Mesodermal cell (in vitro differentiated cells): ENCODE data around the gene MFSD11.
A peak's percentile ranks its signal among the peaks of the same experiment; 100 is the strongest.
"Not testable (repeated sequence)": the region's sequence is repeated elsewhere in the genome, so short reads cannot be mapped to it uniquely, and the experiment has no call there.

Experiments
- H3K27ac ChIP-seq: 2 replicates; pipeline ENCODE4 v1.7.0; 2013; ENCODE audit warnings: mild to moderate bottlenecking, low read depth, low read length, moderate library complexity; ENCODE audit not compliant: severe bottlenecking
- H3K36me3 ChIP-seq: 2 replicates; pipeline ENCODE4 v1.7.1; 2013; ENCODE audit warnings: mild to moderate bottlenecking, low read length, moderate library complexity; ENCODE audit not compliant: control insufficient read depth, insufficient read depth
- H3K4me1 ChIP-seq: one replicate; pipeline ENCODE4 v1.7.1; 2013; ENCODE audit warnings: mild to moderate bottlenecking, low read length; ENCODE audit not compliant: insufficient read depth, control insufficient read depth, poor library complexity, severe bottlenecking
- H3K4me3 ChIP-seq: 2 replicates; pipeline ENCODE4 v1.7.0; 2013; ENCODE audit warnings: low read length, control low read depth, mild to moderate bottlenecking; ENCODE audit not compliant: insufficient read depth, poor library complexity, severe bottlenecking; ENCODE audit errors: extremely low read depth
- H3K9me3 ChIP-seq: 2 replicates; pipeline ENCODE4 v1.7.1; 2013; ENCODE audit warnings: mild to moderate bottlenecking, low read length, moderate library complexity; ENCODE audit not compliant: control insufficient read depth
- WGBS, 2 experiments: methylation state at CpG; one replicate each; pipeline ENCODE4 v1.1.5; 2013; ENCODE audit warnings: missing lambda C conversion rate in 2 of 2; ENCODE audit not compliant: insufficient coverage in 2 of 2; 5-methylcytosine and 5-hydroxymethylcytosine counted together

Gene MFSD11

DNA sequence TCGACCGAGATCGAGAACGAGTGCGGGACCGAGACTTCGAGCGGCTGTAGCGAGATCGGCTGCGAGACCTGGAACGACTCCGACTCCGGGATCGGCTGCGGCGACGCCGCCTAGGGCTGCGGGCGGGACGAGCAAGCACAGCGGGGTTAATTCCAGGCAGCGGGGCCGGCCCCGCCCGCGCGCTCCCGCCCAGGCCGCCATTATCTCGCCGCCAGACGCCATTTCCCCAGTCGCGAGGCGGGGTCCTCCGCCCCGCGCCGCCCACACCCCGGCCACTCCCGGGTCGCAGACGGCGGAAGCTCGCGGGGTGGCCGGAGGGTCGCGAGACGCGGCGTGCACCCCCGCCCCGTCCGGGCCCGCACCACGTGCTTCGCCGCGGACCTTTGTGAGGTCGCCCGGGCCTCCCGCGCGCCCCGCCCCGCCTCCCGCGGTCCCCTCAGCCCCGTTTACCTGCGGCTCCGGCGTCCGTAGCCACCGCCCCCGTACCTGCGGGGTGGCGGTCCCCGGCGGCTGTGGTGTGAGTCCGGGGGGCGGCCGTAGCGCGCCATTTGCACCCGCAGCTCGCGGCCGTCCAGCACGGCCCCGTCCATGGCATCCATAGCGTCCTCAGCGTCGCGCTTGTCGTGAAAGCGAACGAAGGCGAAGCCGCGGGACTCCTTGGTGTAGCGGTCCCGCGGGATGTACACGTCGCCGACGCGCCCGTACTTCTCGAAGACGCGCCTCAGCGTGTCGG lies 1.4 kb upstream of the MFSD11 start:
- WGBS, 2 experiments: 0% methylated on average over 63 to 117 of the region's 117 CpGs
- Histone ChIP-seq H3K36me3 (peaks cover 50% of the 10 kb centered on the region), H3K27ac (peak overlapping the region; percentile 99), H3K9me3 (no peaks in the 10 kb centered on the region), H3K4me3 (peak overlapping the region; percentile 89), H3K4me1 (peaks cover 7% of the 10 kb centered on the region)

GRCh38 chr17:76737082-76737675 lies 740 bp upstream of the MFSD11 start, which contains the start of gene SRSF2:
TSS of gene SRSF2 (minus strand) at chr17:76737331. CDS start at chr17:76737160, 171 bp downstream.
- peak within 1 kb of the TSS; percentile 89 for H3K4me3 ChIP-seq
- 0% methylated on average over 43 to 47 of the region's 60 CpGs for WGBS, 2 experiments
- H3K9me3 ChIP-seq: no peaks in the 10 kb centered on the region
- peaks cover 48% of the 10 kb centered on the region for H3K36me3 ChIP-seq
- peak within 1 kb of the TSS; percentile 99 for H3K27ac ChIP-seq
- peaks cover 7% of the 10 kb centered on the region for H3K4me1 ChIP-seq

GRCh38 chr17:76738468-76738850 lies 540 bp downstream of the MFSD11 start:
- Histone ChIP-seq H3K36me3 (peaks cover 46% of the 10 kb centered on the region), H3K9me3 (no peaks in the 10 kb centered on the region), H3K27ac (peak overlapping the region; percentile 99), H3K4me3 (peak overlapping the region; percentile 89), H3K4me1 (peaks cover 3% of the 10 kb centered on the region)
- no CpG with 5 or more reads among the region's 7 CpGs for WGBS, 2 experiments

DNA sequence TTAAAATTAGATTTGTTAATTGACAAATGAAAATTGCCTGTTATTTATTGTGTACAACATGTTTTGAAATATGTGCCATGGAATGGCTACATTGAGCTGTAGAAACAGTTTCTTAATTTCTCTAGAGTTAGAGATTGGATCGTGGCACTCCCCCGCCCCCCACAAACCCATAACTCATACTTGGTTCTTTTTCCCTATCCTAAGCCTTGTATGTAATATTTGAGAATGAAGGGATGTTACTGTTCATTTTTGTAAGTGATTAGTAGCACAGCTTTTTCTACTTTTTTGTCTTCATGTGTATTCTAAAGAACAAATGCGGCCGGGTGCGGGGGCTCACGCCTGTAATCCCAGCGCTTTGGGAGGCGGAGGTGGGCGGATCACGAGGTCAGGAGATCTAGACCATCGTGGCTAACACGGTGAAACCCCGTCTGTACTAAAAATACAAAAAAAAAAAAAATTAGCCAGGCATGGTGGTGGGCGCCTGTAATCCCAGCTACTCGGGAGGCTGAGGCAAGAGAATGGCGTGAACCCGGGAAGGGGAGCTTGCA lies 1.7 kb downstream of the MFSD11 start:
- not testable (repeated sequence) for H3K9me3 ChIP-seq, H3K27ac ChIP-seq, H3K4me3 ChIP-seq, H3K4me1 ChIP-seq
- H3K36me3 ChIP-seq: peaks cover 45% of the 10 kb centered on the region
- 93 to 98% methylated on average over 13 to 15 of the region's 17 CpGs for WGBS, 2 experiments

DNA sequence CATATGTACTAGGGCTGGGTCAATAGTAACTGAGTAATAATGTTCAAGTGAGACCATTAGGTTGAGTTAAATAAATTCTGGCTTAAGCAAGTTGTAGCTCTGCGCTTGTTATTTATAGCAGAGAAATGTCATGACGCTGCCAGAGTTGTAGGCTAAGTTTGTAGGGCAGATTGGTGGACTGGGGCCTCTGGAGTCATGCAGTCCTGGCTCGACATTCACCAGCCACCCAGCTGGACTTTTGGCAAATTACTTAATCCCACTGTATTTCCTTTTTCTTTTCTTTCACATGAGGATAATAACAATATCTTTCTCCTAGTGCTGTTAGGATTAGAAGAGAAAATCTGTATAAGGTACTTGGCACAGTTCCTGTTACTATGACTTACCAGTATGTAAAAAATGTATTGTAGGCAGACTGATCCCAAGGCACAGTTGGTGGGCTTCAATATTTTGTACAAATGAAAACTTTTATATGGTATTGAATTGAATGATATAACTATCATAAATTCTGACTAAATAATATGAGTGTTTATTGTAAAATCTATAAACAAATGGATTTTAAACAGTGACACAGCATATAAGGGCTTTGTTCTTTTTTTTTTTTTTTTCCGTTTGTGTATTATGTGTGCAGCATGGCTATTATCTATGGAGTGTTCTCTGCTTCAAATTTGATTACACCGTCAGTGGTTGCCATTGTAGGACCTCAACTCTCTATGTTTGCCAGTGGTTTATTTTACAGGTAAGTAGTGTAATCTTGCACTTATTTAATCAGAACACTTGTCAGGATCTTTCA lies 2.6 kb downstream of the MFSD11 start:
- Histone ChIP-seq H3K36me3 (peaks cover 45% of the 10 kb centered on the region), H3K9me3 (peaks cover 5% of the 10 kb centered on the region), H3K4me3 (no peak overlapping the region), H3K4me1 (no peaks in the 10 kb centered on the region), H3K27ac (no peak overlapping the region)
- WGBS, 2 experiments: 90 to 100% methylated on average over 1 of the region's 5 CpGs

- Histone ChIP-seq H3K4me1 (peaks cover 6% of the 10 kb centered on the region), H3K27ac (no peak overlapping the region), H3K4me3 (no peak overlapping the region), H3K9me3 (peaks cover 12% of the 10 kb centered on the region), H3K36me3 (peaks cover 58% of the 10 kb centered on the region)
Observed at GRCh38 chr17:76742958-76743357, 5.0 kb downstream of the MFSD11 start.

DNA sequence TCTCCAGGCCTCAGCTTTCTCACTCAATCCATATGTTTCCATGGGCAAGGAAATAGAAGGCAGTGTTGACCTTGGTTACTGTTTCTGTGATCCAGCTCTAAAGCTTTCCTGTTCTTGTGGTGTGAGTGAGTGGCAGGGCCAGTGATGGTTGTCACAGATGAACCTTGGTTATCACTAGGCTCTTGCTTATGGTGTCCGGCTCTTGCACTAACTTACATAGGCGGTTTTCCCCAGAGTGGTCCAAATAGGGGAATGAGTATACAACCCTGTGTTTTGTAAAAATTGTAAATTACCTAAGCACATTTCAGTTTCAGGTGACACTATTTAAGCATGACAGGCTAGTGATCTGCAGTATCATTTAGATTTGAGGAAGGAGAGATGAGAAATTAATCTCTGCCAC lies 6.8 kb downstream of the MFSD11 start:
- H3K36me3 ChIP-seq: peaks cover 66% of the 10 kb centered on the region

GRCh38 chr17:76745785-76746184 lies 7.9 kb downstream of the MFSD11 start:
- H3K4me3 ChIP-seq, H3K27ac ChIP-seq, H3K4me1 ChIP-seq: not testable (repeated sequence)
- Histone ChIP-seq H3K9me3 (peaks cover 12% of the 10 kb centered on the region), H3K36me3 (peaks cover 71% of the 10 kb centered on the region)
- 87 to 100% methylated on average over 1 to 3 of the region's 6 CpGs for WGBS, 2 experiments

More for the DNA sequence above, 6.8 kb downstream of the MFSD11 start:
- peaks cover 6% of the 10 kb centered on the region for H3K4me1 ChIP-seq
- peaks cover 12% of the 10 kb centered on the region for H3K9me3 ChIP-seq
- no CpG with 5 or more reads among the region's 2 CpGs for WGBS, 2 experiments
- H3K27ac ChIP-seq: no peak overlapping the region
- H3K4me3 ChIP-seq: no peak overlapping the region

DNA sequence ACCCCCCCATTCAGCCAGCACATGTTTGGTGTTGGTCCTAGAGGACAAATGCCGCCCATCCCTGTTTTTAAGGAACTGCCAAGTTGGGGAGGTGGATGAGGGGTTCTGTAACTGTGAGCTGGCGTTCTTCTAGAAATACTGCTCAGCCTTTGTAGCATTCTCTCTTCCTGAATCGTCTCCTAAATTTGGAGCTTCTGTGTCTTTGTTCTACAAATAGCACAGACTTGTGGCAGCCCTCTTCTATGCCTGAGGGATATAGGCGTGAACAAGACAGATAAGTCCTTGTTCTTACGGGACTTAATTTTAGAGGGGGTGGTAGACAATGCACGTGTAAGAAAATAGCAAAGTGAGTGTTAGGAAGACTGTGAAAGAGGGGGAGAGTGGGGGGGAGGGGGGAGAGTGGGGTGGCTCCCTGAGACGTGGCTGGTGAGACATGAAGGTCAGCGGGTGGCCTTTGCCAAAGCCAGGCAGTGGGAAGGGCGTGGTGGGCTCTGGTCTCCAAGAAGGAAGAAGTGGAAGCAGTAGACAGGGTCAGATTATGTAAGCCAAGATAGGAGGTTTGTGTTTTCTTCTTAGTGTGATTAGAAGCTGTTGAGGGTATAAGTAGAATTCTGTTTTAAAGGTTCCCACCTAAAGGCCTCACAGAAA lies 9.9 kb downstream of the MFSD11 start:
- Histone ChIP-seq H3K4me1 (peaks cover 6% of the 10 kb centered on the region), H3K4me3 (no peak overlapping the region), H3K9me3 (peaks cover 12% of the 10 kb centered on the region), H3K36me3 (peaks cover 70% of the 10 kb centered on the region), H3K27ac (peak overlapping the region; percentile 62)
- 87 to 89% methylated on average over 6 to 8 of the region's 9 CpGs for WGBS, 2 experiments

DNA sequence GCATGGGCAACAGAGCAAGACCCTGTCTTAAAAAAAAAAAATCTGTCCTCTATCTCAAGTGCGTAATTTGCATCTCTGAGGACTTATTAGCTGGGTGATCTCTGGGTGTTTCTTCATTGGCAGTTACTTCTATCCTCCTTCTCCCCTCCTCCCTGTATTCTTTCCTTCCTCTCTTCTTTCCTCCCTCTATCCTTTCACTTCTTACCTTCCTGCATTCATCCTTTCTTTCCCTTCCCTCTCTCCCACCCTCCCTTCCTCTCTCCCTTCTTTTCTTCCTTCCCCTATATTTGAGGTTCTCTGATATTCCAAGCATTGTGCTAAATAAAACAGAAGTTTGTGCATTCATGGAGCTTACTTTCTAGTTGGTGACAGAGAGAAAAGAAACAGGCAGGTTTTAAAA lies 10.7 kb downstream of the MFSD11 start:
- WGBS, 2 experiments: 83 to 100% methylated on average over 1 of the region's 1 CpG
- H3K4me1 ChIP-seq: peaks cover 6% of the 10 kb centered on the region
- no peak overlapping the region for H3K27ac ChIP-seq
- H3K9me3 ChIP-seq: peaks cover 12% of the 10 kb centered on the region
- H3K36me3 ChIP-seq: peaks cover 67% of the 10 kb centered on the region
- no peak overlapping the region for H3K4me3 ChIP-seq
